GM19035 (cell line): ENCODE data around the gene CYB5R3.
"Not testable (repeated sequence)": the region's sequence is repeated elsewhere in the genome, so short reads cannot be mapped to it uniquely, and the experiment has no call there.

Source experiments
- ATAC-seq: cut with Tn5 transposase; IDR thresholded peaks from one replicate; pipeline ENCODE4 v1.9.1; 2021; ENCODE audit not compliant: unreplicated experiment

Gene CYB5R3

DNA sequence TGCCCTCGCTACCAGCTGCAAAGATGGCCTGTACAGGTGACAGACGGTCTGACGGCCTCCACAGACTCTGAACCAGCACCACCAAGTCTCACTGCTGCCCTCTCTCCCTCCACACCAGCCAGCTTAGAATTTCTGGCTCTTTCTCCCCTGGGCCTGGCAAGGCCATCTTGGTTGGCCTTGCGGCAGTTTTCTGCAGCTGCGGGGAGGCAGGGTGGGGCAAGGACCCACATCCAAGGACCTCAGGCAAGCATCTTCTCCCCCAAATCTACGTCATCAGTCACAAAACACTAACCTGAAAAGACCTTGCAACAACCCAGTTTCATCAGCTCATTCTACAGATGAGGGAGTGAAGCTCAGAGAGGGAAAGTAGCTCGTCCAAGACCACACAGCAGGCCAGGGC is 22.8 kb downstream of the CYB5R3 start:
- no peak for ATAC-seq

DNA sequence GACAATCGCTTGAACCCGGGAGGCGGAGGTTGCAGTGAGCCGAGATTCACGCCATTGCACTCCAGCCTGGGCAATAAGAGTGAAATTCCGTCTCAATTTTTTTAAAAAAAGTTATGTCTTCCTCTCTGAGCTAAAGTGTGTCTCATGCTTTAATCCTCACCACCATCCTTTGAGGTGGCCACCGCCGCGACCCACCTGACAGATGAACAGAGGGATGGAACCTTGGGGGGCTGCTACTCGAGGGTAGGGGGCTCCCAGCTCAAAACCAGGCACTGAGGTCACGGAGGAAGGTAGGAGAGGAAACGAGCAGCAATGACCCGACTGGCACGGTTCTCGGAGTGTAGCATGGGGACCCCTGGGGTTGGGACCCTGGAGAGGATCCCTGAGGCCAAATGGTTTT is 23.8 kb downstream of the CYB5R3 start:
- ATAC-seq, result no peak

- ATAC-seq, result no peak
These were observed 24.6 kb downstream of the CYB5R3 start for GRCh38 chr22:42624551-42625106.

- no peak for ATAC-seq
These were observed 25.3 kb downstream of the CYB5R3 start for GRCh38 chr22:42623756-42624441.

- peak; percentile 50 for ATAC-seq
These were observed 25.9 kb downstream of the CYB5R3 start for GRCh38 chr22:42623301-42623751.

DNA sequence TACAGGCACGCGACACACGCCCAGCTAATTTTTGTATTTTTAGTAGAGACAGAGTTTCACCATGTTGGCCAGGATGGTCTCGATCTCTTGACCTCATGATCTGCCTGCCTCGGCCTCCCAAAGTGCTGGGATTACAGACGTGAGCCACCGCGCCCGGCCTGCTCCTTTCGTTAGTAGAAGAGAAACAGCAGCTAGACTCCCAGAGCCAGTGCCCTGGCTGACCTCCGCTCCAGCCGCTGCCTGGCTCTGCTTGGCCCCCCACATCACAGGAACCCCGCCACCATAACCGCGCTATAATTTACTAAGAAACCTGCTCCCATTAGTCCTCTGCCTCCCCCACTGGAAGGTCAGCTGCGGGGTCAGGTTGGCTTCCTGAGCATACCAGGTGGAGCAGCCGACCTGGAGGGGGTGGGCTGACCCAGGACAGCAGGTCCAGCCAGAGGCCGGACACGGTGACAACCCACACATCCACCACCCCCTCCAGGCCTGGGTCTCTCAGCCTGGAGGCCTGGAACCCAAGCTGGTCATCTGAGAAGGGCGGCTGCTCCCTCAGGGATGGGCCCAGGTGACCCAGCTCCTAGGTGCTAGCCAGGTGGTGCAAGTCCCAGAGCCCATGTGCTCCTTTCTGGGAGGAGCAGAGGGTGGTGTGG is 27.0 kb downstream of the CYB5R3 start:
- ATAC-seq, result no peak

- ATAC-seq, result no peak
These were observed 27.6 kb downstream of the CYB5R3 start for GRCh38 chr22:42621505-42622002.

- no peak for ATAC-seq
These were observed 29.1 kb downstream of the CYB5R3 start for GRCh38 chr22:42620084-42620483.

DNA sequence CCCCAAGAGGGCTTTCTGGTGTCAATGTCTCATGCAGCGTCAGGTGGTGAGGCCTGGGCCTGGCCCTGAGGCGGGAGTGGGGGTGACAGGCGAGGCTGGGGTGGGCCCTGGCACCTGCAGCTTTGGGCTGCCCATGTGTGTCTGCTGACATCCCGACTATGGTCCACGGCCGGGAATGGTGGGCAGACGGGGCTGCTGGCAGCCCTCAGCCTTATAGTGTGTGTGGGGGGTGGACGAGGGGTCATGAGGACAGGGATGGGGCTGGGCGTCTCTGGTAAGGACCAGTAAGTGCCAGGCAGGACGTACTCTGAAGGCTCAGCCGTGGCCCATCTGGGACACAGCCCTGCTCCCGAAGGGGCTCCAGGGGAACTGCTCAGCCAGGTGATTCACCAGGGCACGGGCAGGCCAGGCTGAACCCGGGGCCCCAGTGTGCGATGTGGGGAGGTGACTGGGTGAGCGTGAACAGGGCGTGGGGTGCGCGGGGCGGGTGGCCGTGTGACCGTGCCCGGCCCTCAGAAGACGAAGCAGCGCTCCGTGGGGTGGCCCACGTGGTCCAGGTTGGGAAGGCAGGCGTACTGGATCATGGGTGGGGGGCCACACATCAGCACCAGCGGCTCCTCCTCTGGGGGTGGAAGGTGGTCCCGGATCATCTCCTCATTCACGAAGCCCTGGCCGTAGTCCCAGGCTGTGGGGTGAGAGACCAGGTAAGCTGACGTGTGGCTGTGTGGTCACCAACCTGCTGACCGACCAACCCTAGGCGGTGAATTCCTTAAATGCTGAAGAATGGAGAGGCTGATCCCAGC is 29.7 kb downstream of the CYB5R3 start:
- ATAC-seq, result no peak

- ATAC-seq, result no peak
These were observed 31.8 kb downstream of the CYB5R3 start for GRCh38 chr22:42617155-42617983.

- not testable (repeated sequence) for ATAC-seq
These were observed 33.4 kb downstream of the CYB5R3 start for GRCh38 chr22:42615860-42616175.

DNA sequence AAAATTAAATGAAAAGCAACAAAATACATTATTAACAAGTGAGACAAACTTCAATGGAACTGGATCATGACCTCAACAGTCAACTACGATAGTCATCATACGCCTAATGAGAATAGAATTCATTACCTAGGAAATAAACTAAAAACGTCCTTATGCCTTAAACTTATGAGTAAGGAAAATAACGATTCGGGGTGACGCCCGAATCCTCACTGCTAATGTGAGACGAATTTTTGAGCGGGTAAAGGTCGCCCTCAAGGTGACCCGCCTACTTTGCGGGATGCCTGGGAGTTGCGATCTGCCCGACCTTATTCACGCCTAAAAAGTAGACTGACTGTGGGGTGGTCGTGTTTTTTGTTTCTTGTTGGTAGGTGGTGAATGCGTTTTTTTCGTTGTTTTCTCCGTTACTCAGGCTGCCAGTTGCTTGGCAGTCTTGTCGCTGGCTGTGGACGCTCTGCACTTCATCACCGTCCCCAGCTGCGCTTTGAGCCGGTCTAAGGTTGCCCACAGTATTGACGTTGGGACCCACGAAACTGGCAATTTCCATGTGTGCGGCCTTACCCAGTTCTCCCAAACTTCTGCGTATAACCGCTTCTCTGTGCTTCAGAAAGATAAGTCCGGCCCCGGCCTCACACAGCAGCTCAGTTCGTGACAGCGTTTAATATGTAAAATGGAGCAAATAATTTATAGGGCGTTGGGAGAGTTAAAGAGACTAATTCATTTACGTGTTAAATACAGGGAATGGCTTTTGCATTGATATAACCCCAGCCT is 33.9 kb downstream of the CYB5R3 start:
- ATAC-seq, result peak; percentile 58

- ATAC-seq, result peak; percentile 77
These were observed 34.7 kb downstream of the CYB5R3 start, which contains the start of gene POLDIP3 for GRCh38 chr22:42614312-42615091. POLDIP3 (minus strand) TSS chr22:42614883; CDS start chr22:42614857, 26 bp downstream.

GRCh38 chr22:42613872-42614301 is 35.3 kb downstream of the CYB5R3 start:
- no peak for ATAC-seq

GRCh38 chr22:42612336-42612735 is 36.9 kb downstream of the CYB5R3 start:
- no peak for ATAC-seq

GRCh38 chr22:42611051-42611450 is 38.1 kb downstream of the CYB5R3 start:
- no peak for ATAC-seq

- ATAC-seq, result no peak
These were observed 39.0 kb downstream of the CYB5R3 start for GRCh38 chr22:42610186-42610585.

DNA sequence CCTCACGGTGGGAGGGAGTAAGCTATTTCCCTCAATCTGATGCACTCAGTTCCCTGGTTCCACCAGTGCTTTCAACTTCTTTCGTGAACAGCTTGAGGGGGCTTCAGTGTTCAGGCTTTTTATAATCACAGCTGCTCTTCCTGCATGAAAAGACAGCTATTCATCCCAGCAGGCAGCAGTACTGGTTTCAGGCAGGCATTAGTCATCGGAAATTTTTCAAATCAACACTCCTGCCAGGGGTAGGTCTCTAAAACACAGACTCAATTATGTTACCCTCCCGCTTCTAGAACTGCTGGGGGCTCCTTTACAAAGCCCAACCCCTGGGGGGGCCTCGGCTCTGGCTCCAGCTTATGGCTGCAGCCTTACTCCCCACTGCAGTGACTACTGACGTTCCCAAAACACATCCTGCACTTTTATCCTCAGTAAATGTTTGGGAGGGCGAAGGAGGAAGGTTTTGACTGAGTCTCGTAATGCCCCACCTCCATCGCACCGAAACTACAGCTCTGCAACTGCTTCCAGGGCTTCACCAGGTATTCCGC is 40.3 kb downstream of the CYB5R3 start:
- ATAC-seq, result no peak
